ENCODE measurements around the gene EHD4.

Gene EHD4

DNA sequence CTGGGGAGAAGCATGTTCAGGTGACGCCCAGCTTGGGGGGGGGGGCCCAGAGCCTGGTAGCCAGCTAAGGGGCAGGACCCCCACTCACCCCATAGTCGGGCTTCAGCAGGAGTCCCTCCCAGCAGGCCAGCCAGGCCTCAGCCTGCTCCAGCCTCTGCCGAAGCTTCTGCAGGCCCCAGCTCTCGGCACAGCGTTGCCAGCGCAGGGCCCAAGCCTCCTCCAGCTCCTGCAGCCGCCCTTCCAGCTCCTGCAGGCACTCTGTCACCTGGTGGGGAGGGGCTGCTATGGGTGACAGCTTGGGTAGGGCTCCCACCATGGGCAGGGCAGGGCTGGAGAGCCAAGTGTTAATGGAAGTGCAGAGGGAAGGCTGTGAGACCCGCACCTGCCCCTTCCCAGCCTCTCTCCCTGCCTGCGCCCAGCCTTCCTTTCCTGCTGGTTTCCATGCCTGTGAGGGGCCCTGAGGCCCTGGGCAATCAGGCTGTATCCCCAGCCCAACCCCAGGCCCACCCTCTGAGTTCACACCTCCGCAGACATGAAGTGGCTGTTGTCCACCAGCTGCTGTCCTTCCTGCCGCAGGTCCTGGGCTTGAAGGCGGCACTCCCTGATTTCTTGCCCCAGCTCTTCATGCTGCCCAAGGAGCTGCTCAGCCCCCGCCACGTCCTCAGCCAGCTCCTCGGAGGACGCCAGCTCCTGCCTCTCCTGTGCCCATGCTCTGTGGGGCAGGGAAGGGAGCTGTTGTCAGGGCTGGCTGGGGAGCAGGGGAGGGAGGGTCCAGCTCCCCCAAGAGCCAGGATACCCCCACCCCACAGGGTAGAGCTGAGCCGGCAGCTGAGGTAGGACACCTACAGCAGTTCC lies 119.4 kb downstream of the EHD4 start:
- DNase-seq, result no peak

DNA sequence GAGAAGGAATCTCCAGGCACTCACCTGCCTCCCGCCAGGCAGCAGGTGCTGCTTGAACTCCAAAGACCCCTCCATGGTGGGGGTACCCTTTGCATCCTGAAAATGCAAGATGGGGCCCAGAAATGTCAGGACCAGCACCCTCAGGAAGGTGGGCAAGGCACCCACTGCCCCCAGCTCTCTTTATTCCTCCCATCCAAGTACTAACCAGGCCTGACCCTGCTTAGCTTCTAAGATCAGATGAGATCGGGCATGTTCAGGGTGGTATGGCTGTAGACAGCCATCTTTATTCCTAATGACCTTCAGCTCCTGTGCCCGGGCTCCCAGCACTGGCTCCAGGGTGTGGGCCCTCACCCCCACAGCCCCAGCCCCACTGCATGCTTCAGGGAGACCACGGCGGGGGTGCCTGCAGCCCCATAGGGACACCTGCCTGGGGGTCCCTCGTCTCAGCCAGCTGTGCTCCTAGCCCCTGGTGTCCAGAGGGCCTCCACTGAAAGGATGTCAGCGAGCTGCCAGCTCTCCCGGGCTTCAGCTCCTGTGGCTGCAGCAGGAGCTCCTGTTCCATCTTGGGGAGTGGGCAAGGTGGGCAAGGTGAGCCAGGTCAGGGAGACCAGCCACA lies 120.5 kb downstream of the EHD4 start:
- no peak for DNase-seq

DNA sequence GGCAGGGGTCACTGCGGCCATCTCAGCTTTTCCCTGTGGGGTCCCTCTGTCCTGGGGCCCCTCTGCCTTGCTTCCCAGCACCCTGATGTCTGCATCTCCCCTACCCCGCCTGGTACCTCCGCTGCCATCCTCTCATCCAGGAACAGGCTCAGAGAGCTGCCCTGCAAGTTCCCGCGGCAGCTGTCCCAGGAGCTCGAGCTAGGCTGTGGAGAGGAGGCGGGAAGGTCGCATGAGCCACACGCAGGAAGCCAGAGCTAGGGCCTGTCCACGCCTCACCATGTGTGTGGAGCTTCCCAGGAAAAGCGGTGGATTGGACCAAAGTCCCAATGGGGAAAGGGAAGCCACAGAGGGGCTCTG lies 121.2 kb downstream of the EHD4 start:
- no peak for DNase-seq

DNA sequence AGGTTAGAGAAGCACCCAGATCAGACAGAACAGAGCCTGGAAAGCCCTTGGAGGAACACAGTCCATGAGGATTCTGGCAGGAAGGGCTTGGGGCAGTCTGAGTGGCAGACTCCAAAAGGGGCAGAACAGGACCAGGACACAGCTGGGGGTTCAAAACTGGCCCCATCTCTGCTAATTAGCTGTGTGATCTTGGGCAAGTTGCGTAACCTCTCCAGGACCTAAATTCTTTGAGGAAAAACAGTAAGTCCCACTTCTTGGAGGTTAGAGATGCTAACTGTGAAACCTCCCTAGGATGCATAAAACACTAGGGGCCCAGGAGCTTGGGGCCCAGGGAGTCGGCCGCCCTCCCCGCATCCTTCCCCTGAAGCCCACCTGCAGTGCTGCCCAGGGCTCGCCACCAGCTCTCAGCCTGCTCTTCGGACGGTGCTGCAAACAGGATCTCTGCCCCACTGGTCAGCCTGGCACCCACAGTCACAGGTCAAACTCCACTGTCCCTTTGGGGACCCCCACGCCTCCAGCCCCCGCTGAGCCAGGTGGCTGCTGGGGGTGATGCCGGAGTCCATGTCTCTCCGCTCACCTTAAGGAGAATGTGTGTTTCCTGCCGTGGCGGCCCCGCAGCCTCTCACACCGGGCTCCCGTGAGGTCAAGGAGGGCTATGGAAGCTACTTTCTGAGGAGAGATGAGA lies 121.7 kb downstream of the EHD4 start:
- no peak for DNase-seq

GRCh38 chr15:41849861-41850260 lies 122.5 kb downstream of the EHD4 start:
- no peak for DNase-seq

GRCh38 chr15:41849204-41849603 lies 123.2 kb downstream of the EHD4 start:
- DNase-seq, result no peak

DNA sequence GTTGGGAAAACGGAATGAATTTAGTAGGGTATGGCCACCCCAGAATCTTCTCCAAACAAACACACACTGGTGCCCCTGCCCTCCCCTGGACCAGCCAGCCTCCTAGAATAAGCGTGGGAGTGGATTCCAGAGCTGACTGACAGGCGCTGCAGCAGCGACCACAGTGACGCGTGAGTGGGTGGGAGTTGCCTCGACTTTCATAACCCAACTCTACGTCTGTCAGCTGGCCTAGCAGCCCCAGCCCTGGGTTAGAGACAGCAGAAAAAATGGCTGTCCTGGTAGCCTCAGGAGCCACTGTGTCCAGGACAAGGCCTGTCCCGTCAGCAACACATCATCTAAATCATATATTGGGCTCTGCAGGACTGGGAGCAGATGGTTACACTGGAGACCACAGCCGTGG lies 123.7 kb downstream of the EHD4 start:
- DNase-seq, result no peak

- no peak for DNase-seq
Measured at GRCh38 chr15:41847981-41848380, 124.4 kb downstream of the EHD4 start.

DNA sequence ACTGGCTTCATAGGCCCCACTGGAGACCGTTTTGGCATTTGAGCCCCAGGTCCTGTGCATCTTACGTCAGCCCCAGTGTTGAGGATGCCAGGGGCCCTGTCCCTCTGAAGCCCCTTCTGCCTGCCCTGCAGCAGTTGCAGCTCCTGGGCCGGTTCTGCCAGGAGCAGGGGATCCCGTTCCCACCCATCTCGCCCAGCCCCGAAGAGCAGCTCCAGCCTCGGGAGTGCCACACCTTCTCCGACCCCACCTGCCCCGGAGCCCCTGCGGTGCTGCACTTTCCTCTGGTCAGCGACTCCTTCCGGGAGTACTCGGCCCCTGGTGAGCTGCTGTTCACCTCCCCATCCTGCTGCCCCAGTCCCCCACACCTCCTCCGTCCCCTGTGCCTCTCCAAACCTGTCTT lies 125.2 kb downstream of the EHD4 start:
- DNase-seq, result no peak

Measured in hematopoietic multipotent progenitor cell treated with erythropoietin and hydrocortisone succinate and interleukin-3 and kit ligand, for 6 days (in vitro differentiated cells).